ENCODE results near the gene C2orf80. TPM values are rescaled to one million over a fixed set of nuclear protein-coding genes. Genes with fewer than 3 reads are reported as not detected.
"Not testable (repeated sequence)": the region's sequence is repeated elsewhere in the genome, so short reads cannot be mapped to it uniquely, and the experiment has no call there.

The C2orf80 gene
- total RNA-seq, 1 experiment from 2014 or later: not detected

DNA sequence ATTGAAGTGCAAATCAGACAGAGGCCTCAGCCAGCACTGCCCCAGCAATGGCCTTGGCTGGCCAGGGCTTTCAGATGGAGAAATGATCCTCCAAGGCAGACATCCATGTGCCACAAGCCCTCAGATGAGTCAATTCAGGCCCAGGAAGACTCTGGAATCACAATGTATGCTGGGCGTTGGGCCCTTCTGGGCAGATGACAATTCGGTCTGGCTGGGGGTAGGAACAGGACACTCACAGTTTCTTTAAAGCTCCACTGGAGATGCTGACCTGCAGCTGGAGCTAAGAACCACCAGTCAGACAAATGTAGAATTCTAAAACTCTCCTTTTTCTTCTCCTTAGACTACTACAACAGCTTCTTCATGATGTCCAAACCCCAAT, 53.1 kb downstream of the C2orf80 start:
- no peak for DNase-seq (ENCODE audit: extremely low read depth, low read depth)

GRCh38 chr2:208135794-208136715, 53.8 kb downstream of the C2orf80 start:
- no peak for DNase-seq (ENCODE audit: extremely low read depth, low read depth)

GRCh38 chr2:208134928-208135586, 54.8 kb downstream of the C2orf80 start:
- no peak for DNase-seq (ENCODE audit: extremely low read depth, low read depth)

GRCh38 chr2:208130712-208131110, 59.1 kb downstream of the C2orf80 start:
- no peak for DNase-seq (ENCODE audit: extremely low read depth, low read depth)

GRCh38 chr2:208129744-208130711, 59.8 kb downstream of the C2orf80 start, which contains the start of gene CRYGC:
TSS of gene CRYGC (minus strand) at chr2:208129828. CDS start at chr2:208129792, 36 bp downstream.
- DNase-seq (ENCODE audit: extremely low read depth, low read depth): no peak

DNA sequence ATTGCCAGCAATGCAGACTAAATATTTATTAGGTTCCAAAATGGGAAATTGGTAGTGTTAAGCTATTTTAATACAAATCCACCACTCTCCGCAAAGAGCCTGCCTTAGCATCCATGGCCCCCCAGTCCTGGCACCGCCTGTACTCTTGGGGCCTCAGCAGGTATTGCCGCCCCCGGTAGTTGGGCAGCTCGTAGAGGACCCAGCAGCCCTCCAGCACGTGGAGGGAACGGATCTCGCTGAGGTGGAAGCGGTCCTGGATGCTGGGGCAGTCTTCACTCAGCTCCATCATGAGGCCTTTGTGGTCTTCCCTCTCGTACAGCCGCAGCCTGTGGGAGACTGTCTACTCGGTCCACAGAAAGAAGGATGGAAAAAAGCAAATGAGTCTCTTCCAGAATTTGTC, 61.7 kb downstream of the C2orf80 start:
- no peak for DNase-seq (ENCODE audit: extremely low read depth, low read depth)

GRCh38 chr2:208127090-208127489, 62.7 kb downstream of the C2orf80 start:
- no peak for DNase-seq (ENCODE audit: extremely low read depth, low read depth)

GRCh38 chr2:208125251-208125650, 64.6 kb downstream of the C2orf80 start:
- DNase-seq (ENCODE audit: extremely low read depth, low read depth): no peak

DNA sequence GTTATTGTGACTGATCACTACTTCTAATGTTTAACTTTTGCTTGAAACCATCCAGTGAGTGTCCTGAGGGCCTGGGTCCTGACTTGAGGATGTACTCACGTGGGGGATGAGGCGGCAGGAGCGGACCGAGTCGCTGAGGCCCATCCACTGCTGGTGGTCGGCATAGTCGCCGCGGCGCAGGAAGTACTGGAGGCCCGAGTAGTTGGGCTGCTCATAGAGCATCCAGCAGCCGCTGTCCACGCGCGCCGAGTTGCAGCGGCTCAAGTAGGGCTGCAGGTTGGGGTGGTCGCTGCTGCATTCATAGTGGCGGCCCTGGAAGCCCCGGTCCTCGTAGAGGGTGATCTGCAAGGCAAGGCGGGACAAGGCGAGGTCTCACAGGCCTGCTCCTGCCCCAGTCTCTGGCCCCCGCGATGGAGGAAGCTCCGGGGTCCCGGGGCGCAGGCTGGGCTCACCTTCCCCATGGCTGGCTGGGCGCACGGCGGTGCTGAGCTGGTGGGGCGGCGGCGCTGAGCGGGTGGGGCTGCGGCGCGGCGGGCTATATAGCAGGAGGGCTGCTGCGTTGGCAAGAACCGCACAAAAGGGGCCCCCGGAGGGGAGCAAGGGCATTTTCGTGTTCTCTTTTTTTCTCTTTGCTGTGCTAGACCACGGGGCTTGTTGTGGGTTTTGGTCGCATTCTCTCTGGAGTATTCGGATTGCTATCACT, 65.7 kb downstream of the C2orf80 start, which contains the start of gene CRYGD:
CRYGD (minus strand) TSS at position 512 of the 703 bp plus-strand sequence; CDS start at position 461, 51 bp downstream.
- not testable (repeated sequence) for DNase-seq (ENCODE audit: extremely low read depth, low read depth)

- DNase-seq (ENCODE audit: extremely low read depth, low read depth): no peak
Observed at GRCh38 chr2:208122248-208122647, 67.6 kb downstream of the C2orf80 start.

DNA sequence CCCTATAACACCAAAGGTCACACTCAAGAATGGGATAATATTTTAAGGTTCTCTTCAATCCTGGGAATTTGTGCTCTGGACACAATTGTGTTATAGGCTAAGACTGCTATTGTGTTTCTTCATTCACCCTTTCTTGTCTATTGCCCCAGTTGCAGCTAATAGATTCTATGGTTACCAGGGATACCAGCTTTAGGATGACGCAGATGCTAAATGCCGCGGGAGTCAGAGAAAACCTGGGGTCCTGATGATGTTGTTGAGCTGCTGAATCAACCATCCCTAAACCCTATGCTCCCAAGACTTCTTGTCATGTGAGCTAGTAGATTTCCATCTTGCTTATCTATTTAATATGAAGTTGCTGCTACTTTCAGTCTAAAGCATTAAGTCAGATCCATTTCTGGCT, 70.9 kb downstream of the C2orf80 start:
- DNase-seq (ENCODE audit: extremely low read depth, low read depth): no peak

DNA sequence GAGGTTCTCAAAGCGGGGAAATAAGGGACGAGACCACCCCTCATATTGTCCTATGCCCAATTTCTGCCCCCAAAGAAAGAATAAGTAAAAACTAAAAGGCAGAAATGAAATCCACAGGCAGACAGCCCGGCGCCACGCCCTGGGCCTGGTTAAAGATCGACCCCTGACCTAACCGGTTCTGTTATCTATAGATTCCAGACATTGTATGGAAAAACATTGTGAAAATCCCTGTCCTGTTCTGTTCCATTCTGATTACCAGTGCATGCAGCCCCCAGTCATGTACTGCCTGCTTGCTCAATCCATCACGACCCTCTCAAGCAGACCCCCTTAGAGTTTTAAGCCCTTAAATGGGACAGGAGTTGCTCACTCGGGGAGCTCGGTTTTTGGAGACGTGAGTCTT, 72.4 kb downstream of the C2orf80 start:
- DNase-seq (ENCODE audit: extremely low read depth, low read depth): not testable (repeated sequence)

Other genes starting within 250 kb of the C2orf80 start
- 4.3 and 6.6 TPM in 2 replicates for gene PLEKHM3, start 164.5 kb downstream of the C2orf80 start, total RNA-seq (2014; rRNA removed; shearing (Covaris generic))
- not detected in 2 replicates for gene CRYGD, start 65.5 kb downstream of the C2orf80 start, total RNA-seq (2014; rRNA removed; shearing (Covaris generic))
- not detected in 2 replicates for gene CRYGC, start 60.2 kb downstream of the C2orf80 start, total RNA-seq (2014; rRNA removed; shearing (Covaris generic))
- not detected in 2 replicates for gene CRYGB, start 43.9 kb downstream of the C2orf80 start, total RNA-seq (2014; rRNA removed; shearing (Covaris generic))
- gene CRYGA, start 26.4 kb downstream of the C2orf80 start, total RNA-seq (2014; rRNA removed; shearing (Covaris generic)): not detected in 2 replicates
- gene IDH1, start 65.0 kb upstream of the C2orf80 start, total RNA-seq (2014; rRNA removed; shearing (Covaris generic)): 867 and 937 TPM in 2 replicates
- gene PIKFYVE, start 76.2 kb upstream of the C2orf80 start, total RNA-seq (2014; rRNA removed; shearing (Covaris generic)): 34.3 and 38.4 TPM in 2 replicates
- gene PTH2R, start 216.8 kb upstream of the C2orf80 start, total RNA-seq (2014; rRNA removed; shearing (Covaris generic)): not detected in 2 replicates